Raji (cell line): ENCODE data around the gene CSTF1.

Experiments used
- POLR2A ChIP-seq: IDR thresholded peaks from 2 replicates; pipeline ENCODE4 v1.6.1; 2011; ENCODE audit warnings: low read depth, low read length, control low read depth; ENCODE audit not compliant: insufficient read depth

Gene CSTF1

DNA sequence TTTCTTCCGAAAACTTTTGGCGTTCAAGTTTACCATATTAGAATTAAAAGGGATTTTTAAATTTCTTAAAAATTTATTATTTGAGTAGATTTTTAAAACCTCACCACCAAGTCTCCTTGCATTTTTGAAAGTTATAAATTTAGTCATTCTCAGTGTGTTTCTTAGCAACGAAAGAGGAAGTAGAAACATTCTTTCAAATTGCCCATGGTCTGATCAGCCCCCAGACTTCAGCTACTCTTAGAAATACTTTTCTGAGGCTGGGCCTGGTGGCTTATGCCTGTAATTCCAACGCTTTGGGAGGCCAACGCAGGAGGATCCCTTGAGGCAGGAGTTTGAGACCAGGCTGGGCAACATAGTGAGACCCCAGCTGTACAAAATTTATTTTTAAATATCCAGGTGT is 60.9 kb downstream of the CSTF1 start:
- no peak for TF ChIP-seq POLR2A

DNA sequence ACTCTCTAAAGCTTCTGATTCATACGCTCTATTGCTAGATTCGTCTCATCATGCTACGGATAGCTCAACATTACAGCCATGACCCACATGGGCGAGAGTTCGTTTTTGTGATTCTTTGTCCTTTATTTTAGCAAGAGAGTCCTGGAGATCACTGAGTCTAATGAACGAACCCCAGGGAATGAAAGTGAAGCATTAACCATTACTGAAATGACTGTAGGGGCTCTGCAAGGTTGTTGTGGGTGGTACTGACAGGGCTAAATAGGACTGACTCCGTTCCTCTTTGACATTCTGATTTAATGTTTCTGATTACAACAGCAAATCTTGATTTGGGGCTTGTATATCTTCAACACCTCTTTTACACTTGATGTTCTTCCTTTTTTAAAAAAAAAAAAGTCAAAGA is 62.3 kb downstream of the CSTF1 start:
- no peak for TF ChIP-seq POLR2A
